MM.1S (cell line): ENCODE measurements around the gene CKLF.
"Not testable (repeated sequence)": the region's sequence is repeated elsewhere in the genome, so short reads cannot be mapped to it uniquely, and the experiment has no call there.

Source experiments
- CTCF ChIP-seq: fragments of 300-600 bp; sonication (generic); IDR thresholded peaks from 2 replicates; pipeline ENCODE4 v1.5.1; 2016; ENCODE audit warnings: antibody characterized with exemption, low read length, mixed read lengths
- EZH2 ChIP-seq: fragments of 300-600 bp; sonication (generic); optimal IDR thresholded peaks from 2 replicates; pipeline ENCODE3; 2017; ENCODE audit warnings: low read depth, mild to moderate bottlenecking, antibody characterized with exemption, low read length, mixed read lengths
- EZH2phosphoT487 ChIP-seq: fragments of 300-600 bp; sonication (generic); IDR thresholded peaks from 2 replicates; pipeline ENCODE4 v1.6.1; 2018; ENCODE audit warnings: antibody characterized with exemption, low read length

GRCh38 chr16:66567270-66567669, 14.9 kb downstream of the CKLF start:
- TF ChIP-seq CTCF, EZH2phosphoT487, EZH2: not testable (repeated sequence)
